HuH-7.5 (cell line): ENCODE results near the gene TBP.
A peak's percentile ranks its signal among the peaks of the same experiment; 100 is the strongest.

Experiments
- DNase-seq: peaks from one replicate; pipeline ENCODE4 v3.0.0; 2011; ENCODE audit warnings: low spot score

TBP gene

GRCh38 chr6:170535004-170535403 is 19.2 kb upstream of the TBP start:
- DNase-seq, result no peak

GRCh38 chr6:170536671-170537070 is 17.5 kb upstream of the TBP start:
- DNase-seq, result no peak

GRCh38 chr6:170537329-170537728 is 16.8 kb upstream of the TBP start:
- no peak for DNase-seq

- DNase-seq, result no peak
Observed at GRCh38 chr6:170542031-170542719, 12.0 kb upstream of the TBP start.

GRCh38 chr6:170545405-170545804 is 8.8 kb upstream of the TBP start:
- DNase-seq, result no peak

GRCh38 chr6:170552765-170553533 is 1.2 kb upstream of the TBP start, which contains the start of gene PSMB1:
TSS of gene PSMB1 (minus strand) at chr6:170553307. CDS start at chr6:170553242, 65 bp downstream.
- DNase-seq, result peak; percentile 43

- DNase-seq, result no peak
Observed at GRCh38 chr6:170553534-170554012, 596 bp upstream of the TBP start.

GRCh38 chr6:170554796-170555137 is 598 bp downstream of the TBP start:
- DNase-seq, result no peak

GRCh38 chr6:170555305-170555704 is 1.1 kb downstream of the TBP start:
- DNase-seq, result no peak

- DNase-seq, result no peak
Observed at GRCh38 chr6:170561555-170561954, 7.4 kb downstream of the TBP start.

- no peak for DNase-seq
Observed at GRCh38 chr6:170564936-170565530, 10.9 kb downstream of the TBP start.

- DNase-seq, result no peak
Observed at GRCh38 chr6:170572704-170573466, 18.7 kb downstream of the TBP start.

GRCh38 chr6:170575250-170575649 is 21.1 kb downstream of the TBP start:
- no peak for DNase-seq

- no peak for DNase-seq
Observed at GRCh38 chr6:170578909-170579308, 24.7 kb downstream of the TBP start.

- no peak for DNase-seq
Observed at GRCh38 chr6:170583756-170584180, 29.6 kb downstream of the TBP start.

GRCh38 chr6:170584181-170584953 is 30.2 kb downstream of the TBP start, which contains the start of gene PDCD2:
TSS of gene PDCD2 (minus strand) at chr6:170584637. CDS start at chr6:170584581, 56 bp downstream.
- DNase-seq, result peak; percentile 85

- no peak for DNase-seq
Observed at GRCh38 chr6:170584954-170585498, 30.9 kb downstream of the TBP start.

- no peak for DNase-seq
Observed at GRCh38 chr6:170590725-170591124, 36.6 kb downstream of the TBP start.

- DNase-seq, result no peak
Observed at GRCh38 chr6:170596426-170596825, 42.3 kb downstream of the TBP start.

- no peak for DNase-seq
Observed at GRCh38 chr6:170597278-170597677, 43.1 kb downstream of the TBP start.
